ENCODE results near the gene PEX14. TPM values are rescaled to one million over a fixed set of nuclear protein-coding genes. Genes with fewer than 3 reads are reported as not detected.

The PEX14 gene
- total RNA-seq, 1 experiment from 2014 or later, result 29.3 TPM

DNA sequence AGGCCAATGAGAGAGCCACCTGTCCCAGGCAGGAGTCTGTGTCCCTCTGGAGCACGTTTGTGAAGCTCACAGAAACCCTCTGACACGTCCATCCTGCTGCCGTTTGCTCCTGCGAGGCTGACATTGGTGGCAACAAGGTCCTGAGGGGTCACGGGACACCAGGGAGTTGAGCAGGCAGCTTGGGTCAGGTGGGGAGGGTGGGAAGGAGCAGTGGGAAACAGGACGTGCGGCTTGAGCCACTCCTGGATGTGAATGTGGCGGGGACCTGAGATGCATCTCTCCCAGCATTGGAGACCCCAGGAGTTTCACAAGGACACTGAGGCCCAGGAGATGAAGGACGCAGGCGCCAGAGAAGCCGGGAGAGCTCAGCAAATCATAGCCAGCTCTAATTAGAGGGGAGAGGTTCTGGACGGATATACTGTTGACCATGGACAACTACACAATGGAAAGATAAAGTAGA is 149.0 kb downstream of the PEX14 start:
- Histone ChIP-seq H2AFZ (ENCODE audit: low read depth, low read length, poor library complexity, severe bottlenecking) (no peak overlapping the region), H3K9ac (ENCODE audit: low read length) (no peak overlapping the region), H3K27me3 (ENCODE audit: insufficient read depth, low read length) (no peaks in the 10 kb centered on the region), H3K4me1 (ENCODE audit: control insufficient read depth in 1 of 2, insufficient read depth in 2 of 2, low read length in 2 of 2) (no peaks in the 10 kb centered on the region), H3K4me3 (replicated peaks in 1 of 2; ENCODE audit: low read depth in 1 of 2, low read length in 2 of 2) (no peak overlapping the region), H3K9me3 (ENCODE audit: control insufficient read depth in 1 of 2, insufficient read depth in 1 of 2, low read depth in 1 of 2, low read length in 2 of 2) (no peaks in the 10 kb centered on the region), H3K36me3 (ENCODE audit: control insufficient read depth in 1 of 2, insufficient read depth in 2 of 2, low read length in 2 of 2) (no peaks in the 10 kb centered on the region; a peak in 1 of 4 replicates), H4K20me1 (ENCODE audit: insufficient read depth) (no peaks in the 10 kb centered on the region), H3K4me2 (ENCODE audit: low read length) (no peak overlapping the region), H3K79me2 (ENCODE audit: insufficient read depth, low read length) (no peaks in the 10 kb centered on the region), H3K9me2 (ENCODE audit: insufficient read depth) (no peaks in the 10 kb centered on the region), H3K27ac (ENCODE audit: low read depth, low read length) (no peak overlapping the region)
- ChIA-PET RAD21 (ENCODE audit: low non-redundant PET in 1 of 2, low total read pairs in 2 of 2, uncharacterized antibody in 2 of 2, unreplicated experiment in 2 of 2) (no interaction called here), CTCF (no interaction called here), POLR2A (no interaction called here)
- BruUV-seq (replicated peaks), result no TSS peak
- intact Hi-C loops (cut with micrococcal nuclease), result no loop called here
- TF ChIP-seq, protein P1, sequence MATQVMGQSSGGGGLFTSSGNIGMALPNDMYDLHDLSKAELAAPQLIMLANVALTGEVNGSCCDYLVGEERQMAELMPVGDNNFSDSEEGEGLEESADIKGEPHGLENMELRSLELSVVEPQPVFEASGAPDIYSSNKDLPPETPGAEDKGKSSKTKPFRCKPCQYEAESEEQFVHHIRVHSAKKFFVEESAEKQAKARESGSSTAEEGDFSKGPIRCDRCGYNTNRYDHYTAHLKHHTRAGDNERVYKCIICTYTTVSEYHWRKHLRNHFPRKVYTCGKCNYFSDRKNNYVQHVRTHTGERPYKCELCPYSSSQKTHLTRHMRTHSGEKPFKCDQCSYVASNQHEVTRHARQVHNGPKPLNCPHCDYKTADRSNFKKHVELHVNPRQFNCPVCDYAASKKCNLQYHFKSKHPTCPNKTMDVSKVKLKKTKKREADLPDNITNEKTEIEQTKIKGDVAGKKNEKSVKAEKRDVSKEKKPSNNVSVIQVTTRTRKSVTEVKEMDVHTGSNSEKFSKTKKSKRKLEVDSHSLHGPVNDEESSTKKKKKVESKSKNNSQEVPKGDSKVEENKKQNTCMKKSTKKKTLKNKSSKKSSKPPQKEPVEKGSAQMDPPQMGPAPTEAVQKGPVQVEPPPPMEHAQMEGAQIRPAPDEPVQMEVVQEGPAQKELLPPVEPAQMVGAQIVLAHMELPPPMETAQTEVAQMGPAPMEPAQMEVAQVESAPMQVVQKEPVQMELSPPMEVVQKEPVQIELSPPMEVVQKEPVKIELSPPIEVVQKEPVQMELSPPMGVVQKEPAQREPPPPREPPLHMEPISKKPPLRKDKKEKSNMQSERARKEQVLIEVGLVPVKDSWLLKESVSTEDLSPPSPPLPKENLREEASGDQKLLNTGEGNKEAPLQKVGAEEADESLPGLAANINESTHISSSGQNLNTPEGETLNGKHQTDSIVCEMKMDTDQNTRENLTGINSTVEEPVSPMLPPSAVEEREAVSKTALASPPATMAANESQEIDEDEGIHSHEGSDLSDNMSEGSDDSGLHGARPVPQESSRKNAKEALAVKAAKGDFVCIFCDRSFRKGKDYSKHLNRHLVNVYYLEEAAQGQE (IDR thresholded peaks at IDR 0.05; ENCODE audit: low read depth), result no peak
- TF ChIP-seq CTCF (IDR thresholded peaks at IDR 0.05 in 2 of 3, conservative IDR thresholded peaks at IDR 0.05 in 1 of 3; ENCODE audit: borderline replicate concordance in 1 of 3, insufficient read depth in 1 of 3, low read depth in 2 of 3, low read length in 2 of 3) (no peak), FOSL1 (IDR thresholded peaks at IDR 0.05; ENCODE audit: low read depth) (no peak), POLR2A (IDR thresholded peaks at IDR 0.05; ENCODE audit: borderline replicate concordance, extremely low read depth, insufficient read depth, insufficient read length) (no peak), TCF7L2 (IDR thresholded peaks at IDR 0.05; ENCODE audit: borderline replicate concordance, extremely low read depth, insufficient read depth, insufficient read length) (no peak), CEBPB (IDR thresholded peaks at IDR 0.05; ENCODE audit: low read depth) (no peak), EZH2phosphoT487 (IDR thresholded peaks at IDR 0.05; ENCODE audit: borderline replicate concordance) (no peak), ZFX (IDR thresholded peaks at IDR 0.05) (no peak), EZH2 (IDR thresholded peaks at IDR 0.05) (no peak), EGR1 (IDR thresholded peaks at IDR 0.05; ENCODE audit: low read depth) (no peak)
- no peak for ATAC-seq
- DNase-seq (ENCODE audit: low read depth, low spot score), result no peak
